ENCODE results near the gene KDSR. TPM values are rescaled to one million over a fixed set of nuclear protein-coding genes. Genes with fewer than 3 reads are reported as not detected.

KDSR gene
- polyA plus RNA-seq, 2 of the 4 experiments (the other 2 are of a cell fraction), result 13.6 to 21.2 TPM

DNA sequence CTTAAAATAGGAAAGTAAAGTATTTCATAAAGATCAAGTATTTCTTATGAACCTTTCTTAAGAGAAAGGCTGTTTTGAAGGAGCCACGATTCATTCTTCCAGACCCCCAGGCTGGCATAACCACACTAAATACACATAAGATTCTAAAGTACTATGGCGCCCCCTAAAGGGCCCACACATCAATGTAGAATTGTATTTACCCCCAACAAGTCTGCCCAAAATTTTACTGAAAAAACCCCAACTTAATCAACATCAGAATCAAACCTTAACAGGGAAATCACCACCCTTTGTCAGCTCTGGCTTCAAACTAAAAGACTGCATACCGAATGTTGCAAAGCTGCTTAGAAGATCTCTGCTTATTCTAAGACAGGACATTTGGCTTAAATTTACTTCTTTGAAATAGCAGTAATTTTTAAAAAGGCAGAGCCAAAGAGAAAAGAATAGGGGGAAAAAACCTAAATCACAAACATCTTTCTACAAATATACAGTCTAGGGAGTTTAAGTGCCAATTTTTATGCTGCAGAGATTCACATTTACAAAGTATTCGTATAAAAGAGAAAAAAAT lies 27.0 kb downstream of the KDSR start:
- 33% methylated on average over 4 of the region's 4 CpGs for WGBS (ENCODE audit: missing lambda C conversion rate)
- no peaks in the 10 kb centered on the region for H3K9me3 ChIP-seq
- FAIRE-seq (no peak), ATAC-seq (peak in 1 of 2 experiments; percentile 51; a peak in 1 of 6 replicates), DNase-seq (ENCODE audit: low read depth in 1 of 2, low spot score in 1 of 2) (peak in 1 of 2 experiments; percentile 30)
- no peak overlapping the region for H3K4me2 ChIP-seq
- TF ChIP-seq HEYL (CRISPR knock-in tag; IDR thresholded peaks at IDR 0.05) (no peak), RAD21 (conservative IDR thresholded peaks at IDR 0.05 in 1 of 2, IDR thresholded peaks at IDR 0.05 in 1 of 2) (0 out of 5 replicates have a peak, but pooled peaks of 1 of the 2 experiments have one; percentile 15)
- TF ChIP-seq, protein P1, sequence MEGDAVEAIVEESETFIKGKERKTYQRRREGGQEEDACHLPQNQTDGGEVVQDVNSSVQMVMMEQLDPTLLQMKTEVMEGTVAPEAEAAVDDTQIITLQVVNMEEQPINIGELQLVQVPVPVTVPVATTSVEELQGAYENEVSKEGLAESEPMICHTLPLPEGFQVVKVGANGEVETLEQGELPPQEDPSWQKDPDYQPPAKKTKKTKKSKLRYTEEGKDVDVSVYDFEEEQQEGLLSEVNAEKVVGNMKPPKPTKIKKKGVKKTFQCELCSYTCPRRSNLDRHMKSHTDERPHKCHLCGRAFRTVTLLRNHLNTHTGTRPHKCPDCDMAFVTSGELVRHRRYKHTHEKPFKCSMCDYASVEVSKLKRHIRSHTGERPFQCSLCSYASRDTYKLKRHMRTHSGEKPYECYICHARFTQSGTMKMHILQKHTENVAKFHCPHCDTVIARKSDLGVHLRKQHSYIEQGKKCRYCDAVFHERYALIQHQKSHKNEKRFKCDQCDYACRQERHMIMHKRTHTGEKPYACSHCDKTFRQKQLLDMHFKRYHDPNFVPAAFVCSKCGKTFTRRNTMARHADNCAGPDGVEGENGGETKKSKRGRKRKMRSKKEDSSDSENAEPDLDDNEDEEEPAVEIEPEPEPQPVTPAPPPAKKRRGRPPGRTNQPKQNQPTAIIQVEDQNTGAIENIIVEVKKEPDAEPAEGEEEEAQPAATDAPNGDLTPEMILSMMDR (IDR thresholded peaks at IDR 0.05), result peak; percentile 45; the same call in 2 of the 3 replicates
- ChIA-PET CTCF (interaction anchor here (0.7 to 1.5 kb wide), 7 partner anchors 13 to 184 kb away, joined by 3 to 5 read pairs (median 3); no protein-coding TSS in a partner anchor), POLR2A (no interaction called here)
- peaks cover 10% of the 10 kb centered on the region for H3K4me1 ChIP-seq
- no peak overlapping the region for H3K27ac ChIP-seq
- no peak overlapping the region for H3K4me3 ChIP-seq

- TF ChIP-seq RCOR1 (IDR thresholded peaks at IDR 0.05; ENCODE audit: low read depth, low read length) (no peak), CEBPB (IDR thresholded peaks at IDR 0.05) (peak; percentile 33 to 58; a peak in 1 of 4 replicates), MAFK (IDR thresholded peaks at IDR 0.05; ENCODE audit: partially characterized antibody) (peak; percentile 30), JUNB (IDR thresholded peaks at IDR 0.05) (peak; percentile 15; the same call in 1 of the 2 replicates), EP300 (IDR thresholded peaks at IDR 0.05) (no peak), HOXB5 (CRISPR knock-in tag; IDR thresholded peaks at IDR 0.05) (no peak), CHD2 (IDR thresholded peaks at IDR 0.05; ENCODE audit: low read length, partially characterized antibody) (no peak), RAD21 (conservative IDR thresholded peaks at IDR 0.05 in 1 of 2, IDR thresholded peaks at IDR 0.05 in 1 of 2) (no peak), HOXB13 (CRISPR knock-in tag; IDR thresholded peaks at IDR 0.05; ENCODE audit: low read depth) (no peak), HDAC2 (IDR thresholded peaks at IDR 0.05) (no peak), NPAS2 (CRISPR knock-in tag; IDR thresholded peaks at IDR 0.05; ENCODE audit: borderline replicate concordance) (no peak), FOSL2 (IDR thresholded peaks at IDR 0.05) (no peak), FOSL2 (CRISPR knock-in tag; IDR thresholded peaks at IDR 0.05) (peak; percentile 34; the same call in 1 of the 2 replicates), HEYL (CRISPR knock-in tag; IDR thresholded peaks at IDR 0.05) (no peak), EHMT2 (IDR thresholded peaks at IDR 0.05; ENCODE audit: low read depth) (no peak), MAZ (IDR thresholded peaks at IDR 0.05; ENCODE audit: borderline replicate concordance, low read depth, low read length) (no peak), HOXA7 (CRISPR knock-in tag; IDR thresholded peaks at IDR 0.05) (no peak), SREBF2 (IDR thresholded peaks at IDR 0.05) (no peak), ZFP36 (IDR thresholded peaks at IDR 0.05; ENCODE audit: borderline replicate concordance, partially characterized antibody) (no peak), BHLHE40 (IDR thresholded peaks at IDR 0.05; ENCODE audit: low read depth, low read length) (no peak), ZC3H11A (IDR thresholded peaks at IDR 0.05) (no peak)
- TF ChIP-seq, protein P2, sequence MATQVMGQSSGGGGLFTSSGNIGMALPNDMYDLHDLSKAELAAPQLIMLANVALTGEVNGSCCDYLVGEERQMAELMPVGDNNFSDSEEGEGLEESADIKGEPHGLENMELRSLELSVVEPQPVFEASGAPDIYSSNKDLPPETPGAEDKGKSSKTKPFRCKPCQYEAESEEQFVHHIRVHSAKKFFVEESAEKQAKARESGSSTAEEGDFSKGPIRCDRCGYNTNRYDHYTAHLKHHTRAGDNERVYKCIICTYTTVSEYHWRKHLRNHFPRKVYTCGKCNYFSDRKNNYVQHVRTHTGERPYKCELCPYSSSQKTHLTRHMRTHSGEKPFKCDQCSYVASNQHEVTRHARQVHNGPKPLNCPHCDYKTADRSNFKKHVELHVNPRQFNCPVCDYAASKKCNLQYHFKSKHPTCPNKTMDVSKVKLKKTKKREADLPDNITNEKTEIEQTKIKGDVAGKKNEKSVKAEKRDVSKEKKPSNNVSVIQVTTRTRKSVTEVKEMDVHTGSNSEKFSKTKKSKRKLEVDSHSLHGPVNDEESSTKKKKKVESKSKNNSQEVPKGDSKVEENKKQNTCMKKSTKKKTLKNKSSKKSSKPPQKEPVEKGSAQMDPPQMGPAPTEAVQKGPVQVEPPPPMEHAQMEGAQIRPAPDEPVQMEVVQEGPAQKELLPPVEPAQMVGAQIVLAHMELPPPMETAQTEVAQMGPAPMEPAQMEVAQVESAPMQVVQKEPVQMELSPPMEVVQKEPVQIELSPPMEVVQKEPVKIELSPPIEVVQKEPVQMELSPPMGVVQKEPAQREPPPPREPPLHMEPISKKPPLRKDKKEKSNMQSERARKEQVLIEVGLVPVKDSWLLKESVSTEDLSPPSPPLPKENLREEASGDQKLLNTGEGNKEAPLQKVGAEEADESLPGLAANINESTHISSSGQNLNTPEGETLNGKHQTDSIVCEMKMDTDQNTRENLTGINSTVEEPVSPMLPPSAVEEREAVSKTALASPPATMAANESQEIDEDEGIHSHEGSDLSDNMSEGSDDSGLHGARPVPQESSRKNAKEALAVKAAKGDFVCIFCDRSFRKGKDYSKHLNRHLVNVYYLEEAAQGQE (IDR thresholded peaks at IDR 0.05), result no peak
- TF ChIP-seq, protein P3, sequence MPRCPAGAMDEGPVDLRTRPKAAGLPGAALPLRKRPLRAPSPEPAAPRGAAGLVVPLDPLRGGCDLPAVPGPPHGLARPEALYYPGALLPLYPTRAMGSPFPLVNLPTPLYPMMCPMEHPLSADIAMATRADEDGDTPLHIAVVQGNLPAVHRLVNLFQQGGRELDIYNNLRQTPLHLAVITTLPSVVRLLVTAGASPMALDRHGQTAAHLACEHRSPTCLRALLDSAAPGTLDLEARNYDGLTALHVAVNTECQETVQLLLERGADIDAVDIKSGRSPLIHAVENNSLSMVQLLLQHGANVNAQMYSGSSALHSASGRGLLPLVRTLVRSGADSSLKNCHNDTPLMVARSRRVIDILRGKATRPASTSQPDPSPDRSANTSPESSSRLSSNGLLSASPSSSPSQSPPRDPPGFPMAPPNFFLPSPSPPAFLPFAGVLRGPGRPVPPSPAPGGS (IDR thresholded peaks at IDR 0.05), result no peak
- peak overlapping the region in 1 of 2 experiments; percentile 38; a peak in 1 of 6 replicates for H3K27ac ChIP-seq
- no peak for FAIRE-seq
- no peaks in the 10 kb centered on the region for H3K9me3 ChIP-seq
- no peak overlapping the region for H3K4me3 ChIP-seq
- H3K4me2 ChIP-seq, result no peak overlapping the region; the same call in 2 of the 3 replicates
- WGBS (ENCODE audit: missing lambda C conversion rate), result 54% methylated on average over 8 of the region's 8 CpGs
- POLR2A ChIA-PET, result no interaction called here
- CTCF ChIA-PET, result interaction anchor here (0.6 kb wide), 1 partner anchor 1723 kb away, joined by 3 read pairs; no protein-coding TSS in a partner anchor
- ATAC-seq, result no peak
- peaks cover 10% of the 10 kb centered on the region for H3K4me1 ChIP-seq
- peak in 1 of 2 experiments; percentile 11 for DNase-seq (ENCODE audit: low read depth in 1 of 2, low spot score in 1 of 2)
Measured at GRCh38 chr18:63336366-63337099, 30.5 kb downstream of the KDSR start.

All from A549 (cell line).